NT2/D1 (cell line): Measurements from ENCODE around the gene PTK6.

ENCODE experiments used
- DNase-seq: peaks from one replicate; pipeline ENCODE4 v3.0.0-alpha.2; 2011; ENCODE audit warnings: low read depth, low spot score
- H3K27me3 ChIP-seq: 2 replicates; pipeline ENCODE4 v1.6.0; 2011; ENCODE audit warnings: mild to moderate bottlenecking; ENCODE audit not compliant: insufficient read length, insufficient read depth
- H3K36me3 ChIP-seq: 2 replicates; pipeline ENCODE4 v1.6.1; 2011; ENCODE audit warnings: mild to moderate bottlenecking, low read length, mixed read lengths; ENCODE audit not compliant: insufficient read depth, insufficient read length
- H3K4me1 ChIP-seq: 2 replicates; pipeline ENCODE4 v1.5.1; 2011; ENCODE audit not compliant: insufficient read depth, insufficient read length
- H3K4me3 ChIP-seq: 2 replicates; pipeline ENCODE4 v1.5.1; 2011; ENCODE audit warnings: low read depth; ENCODE audit not compliant: insufficient read length
- H3K9ac ChIP-seq: 2 replicates; pipeline ENCODE4 v1.6.0; 2011; ENCODE audit warnings: low read depth; ENCODE audit not compliant: insufficient read length
- H3K9me3 ChIP-seq: 2 replicates; pipeline ENCODE4 v1.5.1; 2011; ENCODE audit warnings: mild to moderate bottlenecking, low read length; ENCODE audit not compliant: insufficient read depth
- SUZ12 ChIP-seq: IDR thresholded peaks from 2 replicates; pipeline ENCODE4 v1.6.1; 2011; ENCODE audit not compliant: insufficient read length, insufficient read depth; ENCODE audit errors: extremely low read depth
- YY1 ChIP-seq: IDR thresholded peaks from 2 replicates; pipeline ENCODE4 v1.6.1; 2011; ENCODE audit not compliant: insufficient read length, insufficient read depth
- ZNF274 ChIP-seq: IDR thresholded peaks from 2 replicates; pipeline ENCODE4 v1.6.1; 2011; ENCODE audit warnings: mild to moderate bottlenecking, low read depth, low read length

Gene PTK6

GRCh38 chr20:63567386-63568169 is 30.4 kb upstream of the PTK6 start:
- Histone ChIP-seq H3K27me3 (no peaks in the 10 kb centered on the region), H3K4me1 (peaks cover 6% of the 10 kb centered on the region), H3K9me3 (no peaks in the 10 kb centered on the region), H3K4me3 (no peak overlapping the region), H3K36me3 (peaks cover 88% of the 10 kb centered on the region), H3K9ac (no peak overlapping the region)
- no peak for DNase-seq
- no peak for TF ChIP-seq SUZ12
- no peak for TF ChIP-seq YY1
- TF ChIP-seq ZNF274, result no peak

DNA sequence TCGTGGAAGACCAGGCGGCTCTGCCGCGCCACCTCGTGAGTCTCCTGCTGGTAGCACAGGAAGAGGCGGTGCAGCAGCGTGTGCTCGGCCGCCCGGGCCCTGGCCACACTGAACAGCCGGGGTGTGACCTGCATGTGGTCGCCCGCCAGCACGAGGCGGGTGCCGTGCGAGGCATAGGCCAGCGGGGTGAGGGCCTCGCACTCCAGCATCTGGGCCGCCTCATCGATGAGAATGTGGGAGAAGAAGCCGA is 29.9 kb upstream of the PTK6 start:
- no peak overlapping the region for H3K9ac ChIP-seq
- H3K4me3 ChIP-seq, result no peak overlapping the region
- no peaks in the 10 kb centered on the region for H3K9me3 ChIP-seq
- H3K4me1 ChIP-seq, result peaks cover 1% of the 10 kb centered on the region
- no peaks in the 10 kb centered on the region for H3K27me3 ChIP-seq
- TF ChIP-seq ZNF274, result no peak
- TF ChIP-seq YY1, result no peak
- TF ChIP-seq SUZ12, result no peak
- DNase-seq, result no peak
- H3K36me3 ChIP-seq, result peaks cover 88% of the 10 kb centered on the region

GRCh38 chr20:63566395-63567135 is 29.4 kb upstream of the PTK6 start:
- Histone ChIP-seq H3K36me3 (peaks cover 88% of the 10 kb centered on the region), H3K9ac (no peak overlapping the region), H3K4me1 (no peaks in the 10 kb centered on the region), H3K4me3 (no peak overlapping the region), H3K27me3 (no peaks in the 10 kb centered on the region), H3K9me3 (no peaks in the 10 kb centered on the region)
- DNase-seq, result no peak
- TF ChIP-seq YY1 (no peak), SUZ12 (no peak)

DNA sequence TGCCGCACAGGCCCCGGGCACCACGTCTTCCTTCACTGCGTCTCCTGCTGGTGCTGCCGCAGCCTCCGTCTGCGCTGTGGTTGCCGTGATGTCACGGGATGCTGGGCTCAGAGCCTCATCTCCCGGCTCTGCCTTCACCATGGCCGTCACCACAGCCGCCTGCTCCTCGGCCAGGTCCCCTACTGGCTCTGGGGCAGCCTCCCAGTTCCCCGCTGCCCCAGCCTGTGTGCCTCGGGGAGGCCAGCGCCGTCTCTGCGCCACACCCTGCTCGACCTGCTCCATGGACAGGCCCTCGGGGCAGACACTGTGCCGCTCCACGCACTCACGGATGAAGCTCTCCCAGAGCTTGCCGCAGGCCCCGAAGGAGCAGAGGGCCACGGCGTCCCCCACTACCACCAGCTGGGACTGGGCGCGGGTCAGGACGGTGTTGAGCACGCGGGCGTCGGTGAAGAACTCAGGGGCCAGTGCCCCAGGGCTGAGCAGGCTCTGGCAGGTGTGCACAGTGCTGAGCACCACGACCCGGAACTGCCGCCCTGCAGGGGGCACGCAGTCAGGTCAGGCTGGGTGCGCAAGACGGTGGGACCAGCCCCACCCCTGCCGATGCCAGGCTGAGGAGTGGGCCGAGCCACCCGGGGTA is 28.6 kb upstream of the PTK6 start:
- DNase-seq, result no peak
- peaks cover 96% of the 10 kb centered on the region for H3K36me3 ChIP-seq
- no peaks in the 10 kb centered on the region for H3K4me1 ChIP-seq
- no peaks in the 10 kb centered on the region for H3K27me3 ChIP-seq
- no peaks in the 10 kb centered on the region for H3K9me3 ChIP-seq
- H3K4me3 ChIP-seq, result no peak overlapping the region
- TF ChIP-seq ZNF274 (no peak), YY1 (no peak), SUZ12 (no peak)
- H3K9ac ChIP-seq, result peak overlapping the region; percentile 21

- DNase-seq, result no peak
- H3K9ac ChIP-seq, result peak overlapping the region; percentile 21
- no peaks in the 10 kb centered on the region for H3K4me1 ChIP-seq
- no peaks in the 10 kb centered on the region for H3K9me3 ChIP-seq
- no peak for TF ChIP-seq ZNF274
- no peak for TF ChIP-seq SUZ12
- no peak for TF ChIP-seq YY1
- peaks cover 96% of the 10 kb centered on the region for H3K36me3 ChIP-seq
- no peak overlapping the region for H3K4me3 ChIP-seq
- no peaks in the 10 kb centered on the region for H3K27me3 ChIP-seq
These were observed 28.0 kb upstream of the PTK6 start for GRCh38 chr20:63565021-63565698.

GRCh38 chr20:63564036-63564810 is 27.0 kb upstream of the PTK6 start:
- Histone ChIP-seq H3K4me3 (no peak overlapping the region), H3K36me3 (peaks cover 97% of the 10 kb centered on the region), H3K9ac (no peak overlapping the region), H3K4me1 (no peaks in the 10 kb centered on the region), H3K27me3 (no peaks in the 10 kb centered on the region), H3K9me3 (peaks cover 3% of the 10 kb centered on the region; the same call in 1 of the 2 replicates)
- no peak for DNase-seq
- TF ChIP-seq YY1 (no peak), SUZ12 (no peak)
